Erythroblast (primary cell): ENCODE results near the gene EYS.

Experiments
- DNase-seq, 2 experiments: peaks; one replicate each; lab custom pipeline; 2025; lab: John Stamatoyannopoulos, UW
- GATA1 ChIP-seq: IDR thresholded peaks from 2 replicates; pipeline ENCODE4 v1.6.1; 2011; ENCODE audit warnings: low read depth, mild to moderate bottlenecking, control low read depth, low read length, moderate library complexity
- POLR2A ChIP-seq: IDR thresholded peaks from 2 replicates; pipeline ENCODE4 v1.6.1; 2011; ENCODE audit warnings: mild to moderate bottlenecking, low read length

Gene EYS

DNA sequence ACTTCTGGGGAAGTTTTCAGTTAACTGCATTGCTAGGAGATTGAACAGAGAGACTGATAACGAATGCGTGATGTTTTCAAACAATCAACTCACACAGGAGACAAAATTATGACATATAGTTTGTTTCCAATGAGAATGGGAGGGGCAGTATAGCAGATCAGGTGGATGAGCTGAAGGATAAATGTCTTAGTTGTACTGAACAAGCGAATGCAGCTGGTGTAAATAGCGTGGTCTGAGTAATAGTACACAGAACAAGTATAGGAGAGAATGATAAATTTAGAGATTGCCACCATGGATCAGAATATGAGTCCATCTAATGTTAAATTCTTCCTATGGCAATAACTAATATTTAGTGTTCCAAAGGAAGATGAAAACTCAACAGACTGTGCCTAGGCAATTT lies 858.6 kb downstream of the EYS start:
- DNase-seq, result no peak
- no peak for TF ChIP-seq POLR2A
- TF ChIP-seq GATA1, result no peak

DNA sequence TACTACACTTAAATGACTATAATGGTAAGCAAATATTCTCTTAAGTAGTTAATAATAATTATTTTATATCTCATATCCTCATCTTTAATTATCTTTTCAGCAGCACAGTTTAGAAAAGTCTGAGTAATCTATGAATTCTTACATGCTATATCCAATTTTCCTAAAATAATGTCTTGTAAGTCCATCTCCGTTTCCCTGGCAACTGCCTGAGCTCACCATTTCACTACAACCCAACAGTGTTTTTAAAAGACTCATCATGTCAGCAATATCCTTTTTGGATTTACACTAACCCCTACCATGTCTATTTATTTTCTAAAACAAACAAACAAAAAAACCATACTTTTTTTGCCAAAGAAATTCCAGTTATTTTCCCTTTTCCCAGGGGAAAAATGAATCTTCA lies 859.6 kb downstream of the EYS start:
- no peak for DNase-seq
- no peak for TF ChIP-seq POLR2A
- no peak for TF ChIP-seq GATA1

DNA sequence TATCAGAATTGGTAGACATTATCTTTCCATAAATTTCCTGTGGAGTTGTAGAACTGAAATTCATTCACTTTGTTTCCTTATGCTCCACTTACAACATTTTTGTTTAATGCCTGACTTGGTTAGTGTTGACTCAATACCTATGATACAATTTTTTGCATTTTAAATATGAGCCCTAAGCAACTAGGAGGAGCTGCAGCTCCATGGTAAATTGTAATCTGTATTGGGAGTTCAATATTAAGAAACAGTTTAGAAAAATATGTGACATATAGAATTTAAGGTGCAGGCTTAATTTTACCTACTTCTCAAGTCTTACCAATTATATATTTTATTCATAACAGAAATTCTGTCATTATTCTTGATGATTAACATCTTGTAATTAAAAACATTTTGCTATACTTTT lies 868.3 kb downstream of the EYS start:
- no peak for DNase-seq

DNA sequence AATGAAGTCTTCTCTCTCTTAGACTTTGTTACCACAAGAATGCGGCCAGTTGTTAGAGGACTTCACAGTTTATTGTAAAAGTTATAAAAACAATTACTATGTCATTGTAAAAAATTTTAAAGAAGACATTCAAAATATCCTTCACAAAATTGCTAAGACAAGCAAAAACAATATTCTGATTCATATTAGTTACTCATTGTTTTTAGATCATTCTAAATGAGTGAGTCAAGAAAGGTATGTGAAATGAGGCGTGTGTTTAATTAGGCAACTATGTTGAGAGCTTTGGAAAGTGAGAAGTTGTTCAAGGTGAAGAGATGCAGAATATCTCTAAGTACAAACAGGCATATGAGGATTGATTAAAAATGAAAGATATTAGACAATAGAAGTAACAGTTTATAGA lies 875.3 kb downstream of the EYS start:
- TF ChIP-seq GATA1 (no peak), POLR2A (no peak)
- no peak for DNase-seq

More for the DNA sequence above, 868.3 kb downstream of the EYS start:
- TF ChIP-seq POLR2A, result no peak
- TF ChIP-seq GATA1, result no peak

DNA sequence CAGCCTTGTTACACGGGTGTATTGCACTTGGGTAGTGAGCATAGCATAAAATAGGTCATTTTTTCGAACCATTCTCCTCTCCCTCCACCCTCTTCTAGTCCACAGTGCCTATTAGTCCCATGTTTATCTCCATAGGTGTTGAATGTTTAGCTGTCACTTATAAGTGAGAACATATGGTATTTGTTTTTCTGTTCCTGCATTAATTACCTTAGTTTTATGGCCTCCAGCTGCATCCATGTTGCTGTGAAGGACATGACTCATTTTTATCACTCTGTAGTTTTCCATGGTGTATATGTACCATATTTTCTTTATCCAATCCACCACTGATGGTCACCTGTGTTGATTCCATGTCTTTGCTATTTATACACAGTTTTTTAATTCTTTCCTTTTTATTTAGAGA lies 889.5 kb downstream of the EYS start:
- DNase-seq, result no peak
- TF ChIP-seq POLR2A, result no peak
- TF ChIP-seq GATA1, result no peak

DNA sequence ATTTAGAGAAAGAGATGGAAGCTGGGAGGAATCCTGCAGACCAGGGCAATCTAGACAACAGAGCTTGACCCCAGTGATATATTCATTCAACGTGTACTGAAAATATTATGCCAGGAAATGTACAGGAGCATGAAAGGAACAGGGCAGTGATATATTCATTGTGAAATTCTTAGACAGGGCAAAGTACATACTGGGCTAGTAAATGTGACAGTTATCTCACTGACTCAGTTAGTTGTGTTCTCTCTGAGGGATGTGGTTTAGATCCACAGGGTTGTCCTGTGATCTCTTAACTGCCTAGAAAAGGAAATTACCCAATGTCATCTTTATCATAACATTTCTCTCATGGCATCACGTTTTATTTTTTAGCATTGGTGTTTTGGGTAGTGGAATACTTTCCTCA lies 891.3 kb downstream of the EYS start:
- no peak for DNase-seq
- no peak for TF ChIP-seq POLR2A
- TF ChIP-seq GATA1, result no peak

DNA sequence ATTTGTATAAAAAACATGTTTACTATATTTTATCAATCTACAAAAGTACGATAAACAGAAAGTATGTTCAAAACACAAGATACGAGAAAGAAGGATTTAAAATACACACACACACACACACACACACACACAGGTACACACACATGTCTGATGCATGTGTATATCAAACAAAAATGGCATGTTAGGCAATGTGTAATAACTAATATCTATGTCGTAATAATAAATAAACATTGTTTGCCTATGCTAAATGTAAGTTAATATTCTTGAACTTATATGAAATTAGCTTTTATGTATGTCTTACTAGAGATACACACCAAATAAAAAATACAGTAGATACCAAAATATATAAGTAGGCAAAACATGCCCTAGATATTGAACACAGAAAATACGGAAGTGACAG lies 894.9 kb downstream of the EYS start:
- no peak for DNase-seq
- TF ChIP-seq POLR2A (no peak), GATA1 (no peak)

DNA sequence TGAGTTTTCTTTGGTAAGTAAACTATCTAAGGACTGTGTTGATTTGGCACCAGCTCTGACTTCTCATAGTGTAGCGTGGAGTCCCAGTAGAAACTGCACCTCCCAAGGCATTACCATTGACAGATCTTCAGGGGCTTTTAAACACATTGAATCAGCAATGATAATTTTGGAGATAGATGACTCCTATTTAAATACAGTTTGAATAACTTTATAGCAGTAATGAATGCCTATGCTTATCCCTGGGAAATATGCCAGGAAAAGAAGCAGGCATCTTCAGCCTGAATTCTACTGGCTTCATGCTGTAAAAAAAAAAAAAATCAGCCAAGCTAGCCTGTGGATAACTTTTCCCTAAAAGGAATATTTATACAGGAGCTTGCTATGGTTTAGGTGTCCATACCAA lies 895.9 kb downstream of the EYS start:
- TF ChIP-seq GATA1 (no peak), POLR2A (no peak)
- DNase-seq, result no peak

DNA sequence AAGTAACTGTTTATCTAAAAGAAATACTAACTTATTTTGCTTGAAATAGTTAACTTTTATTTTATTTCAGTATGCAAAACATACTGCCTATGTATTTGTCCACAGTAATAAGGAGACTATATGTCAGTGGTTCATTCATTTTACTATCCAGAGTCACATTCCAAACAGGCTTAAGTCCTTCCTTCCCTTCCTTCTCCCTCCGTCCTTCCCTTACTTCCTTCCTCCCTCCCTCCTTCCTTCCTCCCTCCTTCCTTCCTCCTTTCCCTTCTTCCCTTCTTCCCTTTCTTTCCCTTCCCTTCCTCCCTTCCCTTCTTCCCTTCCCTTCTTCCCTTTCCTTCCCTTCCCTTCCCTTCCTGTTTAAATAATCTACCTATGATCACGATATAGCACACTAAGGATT lies 899.2 kb downstream of the EYS start:
- DNase-seq, result no peak
- TF ChIP-seq GATA1 (no peak), POLR2A (no peak)

DNA sequence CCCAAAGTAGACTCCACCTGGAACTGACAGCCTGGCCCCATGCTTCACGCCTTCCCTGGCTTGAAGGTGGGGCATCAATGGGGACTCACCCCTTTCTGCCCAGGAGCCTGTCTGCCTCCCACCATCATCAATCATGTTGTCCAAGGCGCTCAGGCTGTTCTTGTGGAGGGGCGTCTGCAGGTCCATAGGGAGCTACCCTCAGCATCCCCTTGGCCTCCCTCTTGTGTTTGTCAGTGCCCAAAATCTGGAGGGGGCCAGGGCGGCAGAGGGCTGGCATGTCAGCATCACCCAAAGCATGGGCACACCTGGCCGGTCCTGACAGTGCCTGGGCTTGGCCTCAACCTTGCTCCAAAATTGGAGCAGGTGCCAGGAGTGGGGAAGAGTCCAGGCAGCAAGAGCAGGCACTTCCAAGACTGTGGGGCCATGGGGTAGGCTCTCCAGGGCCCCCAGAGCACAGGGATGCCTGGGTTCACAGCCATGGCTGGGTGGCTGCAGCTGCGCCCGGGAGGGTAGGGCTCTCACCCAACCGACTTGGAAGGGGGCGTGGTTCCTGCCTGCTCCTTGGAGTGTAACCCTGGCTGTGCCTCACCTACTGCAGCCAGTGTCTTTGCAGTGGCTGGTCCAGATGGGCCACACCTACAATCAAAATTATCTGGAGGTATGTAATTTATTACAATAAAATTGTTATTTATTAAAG lies 903.4 kb downstream of the EYS start:
- no peak for TF ChIP-seq POLR2A
- TF ChIP-seq GATA1, result no peak
- DNase-seq, result no peak

DNA sequence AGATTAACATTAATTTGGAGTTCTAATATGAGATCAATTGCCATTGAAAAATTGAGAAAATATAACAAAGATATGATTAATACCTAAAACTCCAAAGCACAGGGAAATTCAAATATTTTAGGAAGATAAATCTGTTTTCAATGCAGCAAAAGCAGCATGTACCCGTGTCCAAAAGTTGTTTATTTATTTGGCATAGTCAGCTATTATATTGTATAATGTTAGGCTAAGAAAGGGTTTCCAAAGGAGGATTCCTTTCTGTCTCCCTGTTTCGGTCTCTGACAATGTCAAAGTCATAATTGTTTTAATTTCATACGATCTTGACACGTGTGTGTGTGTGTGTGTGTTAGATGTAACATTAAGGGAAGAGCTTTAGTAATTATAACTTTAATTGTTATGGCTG lies 914.5 kb downstream of the EYS start:
- DNase-seq, result no peak
- TF ChIP-seq POLR2A (no peak), GATA1 (no peak)

DNA sequence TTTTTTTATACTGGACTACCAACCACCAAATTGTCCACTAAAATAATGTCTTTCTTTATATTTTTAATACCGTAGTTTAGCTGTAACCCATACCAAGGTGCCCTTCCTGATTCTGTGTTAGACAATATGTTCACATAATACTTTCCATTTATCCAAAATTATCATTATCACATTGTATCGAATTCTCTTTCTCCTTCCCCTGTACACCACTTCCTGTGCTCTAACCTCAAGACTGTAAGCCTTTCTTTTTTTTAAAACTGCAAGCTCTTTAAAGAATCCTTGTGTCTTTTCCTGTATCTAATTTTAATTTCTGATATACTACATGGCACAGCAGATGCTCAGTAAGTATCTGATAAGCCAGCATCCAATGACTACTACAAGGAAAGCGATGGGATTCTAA lies 917.5 kb downstream of the EYS start:
- no peak for DNase-seq

DNA sequence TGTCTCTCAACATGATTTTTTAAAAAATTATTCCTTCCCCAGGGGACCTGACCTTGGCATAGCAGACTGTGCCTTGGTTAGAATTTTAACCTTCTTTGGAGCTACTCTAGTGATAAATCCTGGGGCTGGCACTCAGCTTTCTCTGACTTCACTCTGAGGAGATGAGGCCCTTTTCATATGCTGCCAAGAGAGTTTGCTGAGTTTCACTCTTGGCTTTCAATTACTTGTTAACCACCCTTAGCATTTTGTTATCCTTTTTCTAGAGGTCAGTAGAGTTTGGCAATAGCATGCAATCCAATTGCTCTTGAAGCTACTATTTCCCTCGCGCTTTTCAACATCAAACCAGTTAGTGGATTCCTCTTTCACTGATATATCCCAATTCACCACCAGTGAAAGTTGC lies 920.3 kb downstream of the EYS start:
- DNase-seq, result no peak
- TF ChIP-seq GATA1 (no peak), POLR2A (no peak)

More for the DNA sequence above, 917.5 kb downstream of the EYS start:
- no peak for TF ChIP-seq GATA1
- no peak for TF ChIP-seq POLR2A

DNA sequence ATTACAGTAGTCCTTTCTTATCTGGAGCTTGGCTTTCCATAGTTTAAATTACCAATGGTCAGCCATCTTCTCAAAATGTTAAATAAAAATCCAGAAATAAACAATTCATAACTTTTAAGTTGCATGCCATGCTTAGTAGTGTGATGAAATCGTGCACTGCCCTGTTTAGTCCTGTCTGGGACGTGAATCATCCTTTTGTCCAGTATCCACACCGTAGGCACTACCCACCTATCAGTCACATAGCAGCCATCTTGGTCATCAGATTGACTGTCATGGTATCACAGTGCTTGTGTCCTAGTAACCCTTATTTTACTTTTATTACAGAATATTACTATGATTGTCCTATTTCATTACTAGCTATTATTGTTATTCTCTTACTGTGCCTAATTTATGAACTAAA lies 924.1 kb downstream of the EYS start:
- DNase-seq, result no peak
- TF ChIP-seq GATA1 (no peak), POLR2A (no peak)

DNA sequence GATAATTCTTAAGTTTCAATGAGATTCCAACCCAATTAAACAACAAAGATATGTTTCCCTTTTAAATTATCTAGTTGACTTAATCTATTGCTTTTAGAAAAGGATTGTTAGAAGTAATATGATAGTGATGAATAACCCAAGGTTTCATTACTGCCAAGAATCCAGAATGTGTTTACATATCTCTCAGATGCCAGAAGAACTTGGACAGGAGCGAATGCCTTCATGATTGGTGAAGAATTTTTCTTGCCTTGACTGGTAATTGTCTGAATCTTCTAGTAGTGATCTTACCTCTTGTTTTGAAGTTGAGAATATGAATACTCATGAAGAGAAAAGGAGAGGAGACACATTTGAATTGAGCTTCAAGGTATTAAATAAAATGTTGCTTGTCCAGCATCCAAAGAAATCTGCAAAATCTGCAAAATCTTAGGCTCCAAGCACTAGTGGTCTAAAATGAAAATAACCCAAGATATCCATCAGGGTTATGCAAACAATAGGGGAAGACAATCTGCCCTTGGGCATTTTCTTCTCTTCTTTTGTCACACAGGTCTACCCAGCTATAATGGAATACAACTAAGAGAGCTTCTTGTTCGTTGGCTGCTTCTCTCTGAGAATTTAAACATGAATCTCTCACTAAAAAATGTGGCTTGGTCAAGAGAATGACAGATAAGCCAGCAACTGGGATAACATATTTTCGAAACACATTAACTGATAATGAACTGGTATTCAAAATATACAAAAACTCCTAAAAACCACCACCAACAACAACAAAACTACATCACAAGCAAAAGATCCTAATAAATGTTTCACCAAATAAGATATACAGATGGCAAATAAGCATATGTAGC lies 928.9 kb downstream of the EYS start:
- TF ChIP-seq POLR2A (no peak), GATA1 (no peak)
- DNase-seq, result no peak
